GM12874 (cell line): ENCODE results near the gene IFRD1.

Experiments used
- CTCF ChIP-seq: IDR thresholded peaks from 2 replicates; pipeline ENCODE4 v1.5.1; 2011; ENCODE audit warnings: low read depth, mild to moderate bottlenecking, control low read depth, low read length, moderate library complexity; ENCODE audit not compliant: insufficient read depth

Gene IFRD1

GRCh38 chr7:112481833-112482670 is 31.8 kb downstream of the IFRD1 start:
- TF ChIP-seq CTCF: no peak

GRCh38 chr7:112484671-112485167 is 34.5 kb downstream of the IFRD1 start:
- no peak for TF ChIP-seq CTCF

- no peak for TF ChIP-seq CTCF
Measured at GRCh38 chr7:112485766-112486165, 35.5 kb downstream of the IFRD1 start.

- no peak for TF ChIP-seq CTCF
Measured at GRCh38 chr7:112487457-112488263, 37.4 kb downstream of the IFRD1 start.

- TF ChIP-seq CTCF: no peak
Measured at GRCh38 chr7:112488264-112488552, 37.9 kb downstream of the IFRD1 start.

- TF ChIP-seq CTCF: no peak
Measured at GRCh38 chr7:112492186-112492585, 41.9 kb downstream of the IFRD1 start.

- TF ChIP-seq CTCF: no peak
Measured at GRCh38 chr7:112494656-112495055, 44.4 kb downstream of the IFRD1 start.
